ENCODE results near the gene RFX3.

RFX3 gene

DNA sequence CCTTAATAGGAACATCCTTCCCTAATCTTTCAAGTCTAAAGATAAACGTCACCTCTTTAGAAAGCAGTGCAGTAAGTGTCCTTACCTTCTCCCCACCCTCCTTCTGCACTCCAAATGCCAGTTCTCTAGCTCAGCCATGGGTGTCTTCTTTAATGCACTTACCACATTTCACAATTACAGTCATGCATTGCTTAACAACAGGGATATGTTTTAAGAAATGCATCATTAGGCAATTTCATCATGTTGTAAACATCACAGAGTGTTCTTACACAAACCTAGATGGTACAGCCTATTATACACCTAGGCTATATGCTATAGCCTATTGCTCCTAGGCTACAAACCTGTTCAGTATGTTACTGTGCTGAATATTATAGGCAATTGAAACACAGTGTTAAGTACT, 91.2 kb downstream of the RFX3 start:
- Histone ChIP-seq H3K79me2 (ENCODE audit: control insufficient read depth, low read length) (no peaks in the 10 kb centered on the region), H3K9me2 (replicated peaks; ENCODE audit: control insufficient read depth, low read length) (no peaks in the 10 kb centered on the region), H3K4me1 (ENCODE audit: control insufficient read depth, low read length) (no peaks in the 10 kb centered on the region), H3K27me3 (ENCODE audit: control insufficient read depth, low read length) (no peaks in the 10 kb centered on the region), H4K20me1 (ENCODE audit: control insufficient read depth, insufficient read depth, low read depth, low read length) (no peaks in the 10 kb centered on the region), H3K4me3 (ENCODE audit: low read length) (no peak overlapping the region), H3F3A (ENCODE audit: control insufficient read depth, insufficient read depth) (no peaks in the 10 kb centered on the region), H3K9me3 (ENCODE audit: control insufficient read depth, insufficient read depth, low read length) (no peaks in the 10 kb centered on the region), H3K27ac (ENCODE audit: low read depth, low read length) (no peak overlapping the region), H3K36me3 (ENCODE audit: control insufficient read depth, low read length) (no peaks in the 10 kb centered on the region), H3K4me2 (ENCODE audit: low read length) (no peak overlapping the region)
- TF ChIP-seq EZH2phosphoT487 (IDR thresholded peaks at IDR 0.05; ENCODE audit: borderline replicate concordance, low read length), result no peak
- TF ChIP-seq, protein P1, sequence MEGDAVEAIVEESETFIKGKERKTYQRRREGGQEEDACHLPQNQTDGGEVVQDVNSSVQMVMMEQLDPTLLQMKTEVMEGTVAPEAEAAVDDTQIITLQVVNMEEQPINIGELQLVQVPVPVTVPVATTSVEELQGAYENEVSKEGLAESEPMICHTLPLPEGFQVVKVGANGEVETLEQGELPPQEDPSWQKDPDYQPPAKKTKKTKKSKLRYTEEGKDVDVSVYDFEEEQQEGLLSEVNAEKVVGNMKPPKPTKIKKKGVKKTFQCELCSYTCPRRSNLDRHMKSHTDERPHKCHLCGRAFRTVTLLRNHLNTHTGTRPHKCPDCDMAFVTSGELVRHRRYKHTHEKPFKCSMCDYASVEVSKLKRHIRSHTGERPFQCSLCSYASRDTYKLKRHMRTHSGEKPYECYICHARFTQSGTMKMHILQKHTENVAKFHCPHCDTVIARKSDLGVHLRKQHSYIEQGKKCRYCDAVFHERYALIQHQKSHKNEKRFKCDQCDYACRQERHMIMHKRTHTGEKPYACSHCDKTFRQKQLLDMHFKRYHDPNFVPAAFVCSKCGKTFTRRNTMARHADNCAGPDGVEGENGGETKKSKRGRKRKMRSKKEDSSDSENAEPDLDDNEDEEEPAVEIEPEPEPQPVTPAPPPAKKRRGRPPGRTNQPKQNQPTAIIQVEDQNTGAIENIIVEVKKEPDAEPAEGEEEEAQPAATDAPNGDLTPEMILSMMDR (IDR thresholded peaks at IDR 0.05; ENCODE audit: low read depth, low read length, poor library complexity, severe bottlenecking), result no peak

DNA sequence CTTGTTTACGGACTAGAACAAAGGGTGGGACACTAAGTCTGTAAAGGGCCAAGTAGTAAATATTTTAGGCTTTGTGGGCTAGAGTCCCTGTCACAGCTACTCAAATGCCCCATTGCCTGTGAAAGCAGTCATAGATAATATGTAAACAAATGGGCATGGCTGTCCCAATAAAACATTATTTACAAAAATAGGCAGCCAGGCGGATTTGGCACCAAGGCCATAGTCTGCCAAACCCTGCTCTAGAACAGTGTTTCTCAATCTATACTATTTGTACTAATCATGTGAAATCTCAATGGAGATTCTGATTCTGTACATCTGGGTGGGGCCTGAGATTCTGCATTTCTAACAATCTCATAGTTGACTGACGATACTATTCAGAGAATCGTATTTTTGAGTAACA, 92.0 kb downstream of the RFX3 start:
- no peak overlapping the region for H3K27ac ChIP-seq (ENCODE audit: low read depth, low read length)
- no peaks in the 10 kb centered on the region for H3K4me1 ChIP-seq (ENCODE audit: control insufficient read depth, low read length)
- no peaks in the 10 kb centered on the region for H3K36me3 ChIP-seq (ENCODE audit: control insufficient read depth, low read length)
- H3K27me3 ChIP-seq (ENCODE audit: control insufficient read depth, low read length), result no peaks in the 10 kb centered on the region
- H3K4me3 ChIP-seq (ENCODE audit: low read length), result no peak overlapping the region
- H4K20me1 ChIP-seq (ENCODE audit: control insufficient read depth, insufficient read depth, low read depth, low read length), result no peaks in the 10 kb centered on the region
- no peaks in the 10 kb centered on the region for H3K9me2 ChIP-seq (replicated peaks; ENCODE audit: control insufficient read depth, low read length)
- TF ChIP-seq, protein P1 (IDR thresholded peaks at IDR 0.05; ENCODE audit: low read depth, low read length, poor library complexity, severe bottlenecking), result no peak
- no peak for TF ChIP-seq EZH2phosphoT487 (IDR thresholded peaks at IDR 0.05; ENCODE audit: borderline replicate concordance, low read length)
- H3K4me2 ChIP-seq (ENCODE audit: low read length), result no peak overlapping the region
- no peaks in the 10 kb centered on the region for H3K79me2 ChIP-seq (ENCODE audit: control insufficient read depth, low read length)
- H3K9me3 ChIP-seq (ENCODE audit: control insufficient read depth, insufficient read depth, low read length), result no peaks in the 10 kb centered on the region
- no peaks in the 10 kb centered on the region for H3F3A ChIP-seq (ENCODE audit: control insufficient read depth, insufficient read depth)

DNA sequence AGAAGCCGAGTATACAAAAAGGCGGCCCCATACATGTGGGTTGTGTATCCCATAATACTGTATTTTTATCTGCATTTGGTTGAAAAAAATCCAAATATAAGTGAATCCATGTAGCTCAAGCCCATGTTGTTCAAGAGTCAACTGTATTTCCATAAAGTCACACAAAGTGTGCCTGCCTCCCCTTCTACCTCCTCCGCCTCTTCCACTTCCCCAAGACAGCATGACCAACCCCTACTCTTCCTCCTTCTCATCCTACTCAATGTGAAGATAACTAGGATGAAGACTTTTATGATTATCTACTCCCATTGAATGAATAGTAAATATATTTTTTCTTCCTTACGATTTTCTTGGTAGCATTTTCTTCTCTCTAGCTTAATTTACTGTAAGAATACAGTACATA, 92.7 kb downstream of the RFX3 start:
- no peaks in the 10 kb centered on the region for H3K9me2 ChIP-seq (replicated peaks; ENCODE audit: control insufficient read depth, low read length)
- H3K36me3 ChIP-seq (ENCODE audit: control insufficient read depth, low read length), result no peaks in the 10 kb centered on the region
- H3K27me3 ChIP-seq (ENCODE audit: control insufficient read depth, low read length), result no peaks in the 10 kb centered on the region
- H3K79me2 ChIP-seq (ENCODE audit: control insufficient read depth, low read length), result no peaks in the 10 kb centered on the region
- no peak overlapping the region for H3K4me3 ChIP-seq (ENCODE audit: low read length)
- no peaks in the 10 kb centered on the region for H3F3A ChIP-seq (ENCODE audit: control insufficient read depth, insufficient read depth)
- H3K27ac ChIP-seq (ENCODE audit: low read depth, low read length), result no peak overlapping the region
- no peak for TF ChIP-seq EZH2phosphoT487 (IDR thresholded peaks at IDR 0.05; ENCODE audit: borderline replicate concordance, low read length)
- TF ChIP-seq, protein P1 (IDR thresholded peaks at IDR 0.05; ENCODE audit: low read depth, low read length, poor library complexity, severe bottlenecking), result no peak
- no peaks in the 10 kb centered on the region for H3K9me3 ChIP-seq (ENCODE audit: control insufficient read depth, insufficient read depth, low read length)
- H3K4me1 ChIP-seq (ENCODE audit: control insufficient read depth, low read length), result no peaks in the 10 kb centered on the region
- no peak overlapping the region for H3K4me2 ChIP-seq (ENCODE audit: low read length)
- no peaks in the 10 kb centered on the region for H4K20me1 ChIP-seq (ENCODE audit: control insufficient read depth, insufficient read depth, low read depth, low read length)

DNA sequence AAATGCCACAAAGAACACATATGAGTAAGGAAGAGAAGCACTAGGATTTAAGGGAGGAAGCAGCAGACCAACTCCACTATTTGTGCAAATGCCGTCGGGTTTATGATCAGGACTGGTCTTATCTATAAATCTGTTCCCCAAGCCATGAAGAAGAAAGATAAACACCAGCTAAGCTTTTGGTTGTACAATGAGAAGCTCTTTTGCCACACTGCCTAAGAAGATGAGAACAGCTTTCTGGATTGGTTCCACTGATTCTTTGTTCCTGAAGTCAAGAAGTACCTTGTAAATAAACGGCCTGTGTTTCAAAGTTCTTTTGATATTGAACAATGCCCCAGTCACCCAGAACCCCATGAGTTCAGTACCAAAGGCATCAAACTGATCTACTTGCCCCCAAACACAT, 93.9 kb downstream of the RFX3 start:
- no peaks in the 10 kb centered on the region for H4K20me1 ChIP-seq (ENCODE audit: control insufficient read depth, insufficient read depth, low read depth, low read length)
- H3K79me2 ChIP-seq (ENCODE audit: control insufficient read depth, low read length), result no peaks in the 10 kb centered on the region
- no peaks in the 10 kb centered on the region for H3K9me3 ChIP-seq (ENCODE audit: control insufficient read depth, insufficient read depth, low read length)
- H3F3A ChIP-seq (ENCODE audit: control insufficient read depth, insufficient read depth), result no peaks in the 10 kb centered on the region
- H3K36me3 ChIP-seq (ENCODE audit: control insufficient read depth, low read length), result no peaks in the 10 kb centered on the region
- no peak for TF ChIP-seq EZH2phosphoT487 (IDR thresholded peaks at IDR 0.05; ENCODE audit: borderline replicate concordance, low read length)
- TF ChIP-seq, protein P1 (IDR thresholded peaks at IDR 0.05; ENCODE audit: low read depth, low read length, poor library complexity, severe bottlenecking), result no peak
- H3K27ac ChIP-seq (ENCODE audit: low read depth, low read length), result no peak overlapping the region
- no peak overlapping the region for H3K4me3 ChIP-seq (ENCODE audit: low read length)
- H3K9me2 ChIP-seq (replicated peaks; ENCODE audit: control insufficient read depth, low read length), result no peaks in the 10 kb centered on the region
- H3K4me1 ChIP-seq (ENCODE audit: control insufficient read depth, low read length), result no peaks in the 10 kb centered on the region
- H3K4me2 ChIP-seq (ENCODE audit: low read length), result no peak overlapping the region
- no peaks in the 10 kb centered on the region for H3K27me3 ChIP-seq (ENCODE audit: control insufficient read depth, low read length)

Data from DOHH2 (cell line).